Left lung (tissue), 10 donors: Measurements from ENCODE around the gene RNF166. TPM values are rescaled to one million over a fixed set of nuclear protein-coding genes. Genes with fewer than 3 reads are reported as not detected.

Experiments
- ATAC-seq: fragments of 200-7000 bp; cut with Tn5 transposase; one replicate; pipeline ENCODE4 v1.9.1; 2020; ENCODE audit warnings: moderate library complexity
- DNase-seq, 4 donors: peaks; one replicate each; pipeline ENCODE4 v3.0.0-alpha.2; 2013 to 2020
- H3K27ac ChIP-seq, 2 donors: fragments of 200-600 bp; sonication (generic) in 1 of 2; one replicate each; pipeline versions ENCODE4 v1.5.0 to v1.8.0; 2020 to 2021
- H3K27me3 ChIP-seq, 2 donors: fragments of 200-600 bp; sonication (generic) in 1 of 2; one replicate each; pipeline versions ENCODE4 v1.5.0 to v1.8.0; 2020 to 2021
- H3K36me3 ChIP-seq, 2 donors: fragments of 200-600 bp; sonication (generic) in 1 of 2; one replicate each; pipeline versions ENCODE4 v1.5.0 to v1.8.0; 2020 to 2021
- H3K4me1 ChIP-seq, 2 donors: fragments of 200-600 bp; one replicate each; pipeline ENCODE4 v1.8.0; 2021
- H3K4me3 ChIP-seq, 2 donors: fragments of 200-600 bp; sonication (generic) in 1 of 2; one replicate each; pipeline versions ENCODE4 v1.5.0 to v1.8.0; 2020 to 2021; ENCODE audit warnings: mild to moderate bottlenecking in 1 of 2
- H3K9me3 ChIP-seq, 2 donors: fragments of 200-600 bp; sonication (generic) in 1 of 2; one replicate each; pipeline versions ENCODE4 v1.5.0 to v1.8.0; 2020 to 2021
- CTCF ChIP-seq, 2 donors: fragments of 200-600 bp; sonication (generic) in 1 of 2; IDR thresholded peaks; one replicate each; pipeline versions ENCODE4 v1.5.0 to v1.8.0; 2021; ENCODE audit warnings: antibody characterized with exemption in 2 of 2
- intact Hi-C, 2 donors: fragments of 100-400 bp; cut with DNase I; formaldehyde crosslinking; loops; one replicate each; pipeline versions ENCODE4 v1.11.2 to v1.14.2; 2022
- polyA plus RNA-seq, 6 donors: library from polyadenylated mRNA; unstranded; fragments of 120-200 nt; gene quantifications; one replicate each; pipeline ENCODE4 v1.2.1, GENCODE V29; 2013; ENCODE audit not compliant: insufficient read length in 6 of 6
- total RNA-seq, 2 donors: library from RNA; stranded (reverse); fragmentation: NEBNext Ultra II Directional; extraction: Animal tissue kit (Norgen Biotek cat#: 25700); gene quantifications; one replicate each; pipeline ENCODE4 v1.2.1, GENCODE V29; 2021
- donor health status: DM: no; HTN: yes; CAD: no.
- donor health status: DM: no; HTN: no; CAD: no.

RNF166 gene
- total and polyA plus RNA-seq, 8 donors: 14.8 to 54.0 (median 16.7) TPM

- peaks cover 0 to 100% of the 10 kb centered on the region in 2 donors for H3K36me3 ChIP-seq
- no peak for ATAC-seq
- intact Hi-C loops: no loop called here
These were observed 13.7 kb upstream of the RNF166 start for GRCh38 chr16:88719933-88720296.

GRCh38 chr16:88719267-88719932, 13.2 kb upstream of the RNF166 start:
- Histone ChIP-seq H3K4me3 (no peak overlapping the region), H3K4me1 (no peaks in the 10 kb centered on the region), H3K27me3 (no peaks in the 10 kb centered on the region), H3K9me3 (no peaks in the 10 kb centered on the region), H3K36me3 (peaks cover 0 to 100% of the 10 kb centered on the region in 2 donors), H3K27ac (no peak overlapping the region)
- ATAC-seq: no peak
- no peak for TF ChIP-seq CTCF (IDR thresholded peaks at IDR 0.05)
- no peak for DNase-seq
- intact Hi-C loops: no loop called here

More at GRCh38 chr16:88719933-88720296, 13.7 kb upstream of the RNF166 start:
- no peak overlapping the region for H3K4me3 ChIP-seq
- H3K27ac ChIP-seq: no peak overlapping the region
- no peaks in the 10 kb centered on the region for H3K4me1 ChIP-seq
- H3K27me3 ChIP-seq: no peaks in the 10 kb centered on the region
- DNase-seq: no peak
- TF ChIP-seq CTCF (IDR thresholded peaks at IDR 0.05): no peak
- no peaks in the 10 kb centered on the region for H3K9me3 ChIP-seq

DNA sequence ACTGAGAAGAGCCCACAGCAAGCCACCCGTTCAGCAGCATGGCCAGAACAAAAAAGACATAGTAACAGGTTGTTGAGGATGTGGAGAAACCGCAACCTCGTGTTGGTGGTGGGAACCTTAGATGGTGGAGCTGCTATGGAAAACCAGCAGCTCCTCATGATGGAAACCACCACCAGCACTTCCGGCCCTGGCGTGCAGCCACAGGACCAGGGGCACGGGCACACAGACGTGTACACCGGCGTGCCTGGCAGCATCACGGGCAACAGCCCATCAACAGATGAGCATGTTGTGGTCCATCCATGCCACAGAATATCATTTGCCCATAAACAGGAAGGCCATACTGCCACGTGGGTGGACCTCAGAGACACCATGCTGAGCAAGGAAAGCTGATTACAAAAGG, 12.0 kb upstream of the RNF166 start:
- H3K27me3 ChIP-seq: no peaks in the 10 kb centered on the region
- H3K4me1 ChIP-seq: no peaks in the 10 kb centered on the region
- no peak overlapping the region for H3K27ac ChIP-seq
- peaks cover 0 to 100% of the 10 kb centered on the region in 2 donors for H3K36me3 ChIP-seq
- DNase-seq (no peak), ATAC-seq (no peak)
- H3K9me3 ChIP-seq: no peaks in the 10 kb centered on the region
- no peak overlapping the region for H3K4me3 ChIP-seq
- TF ChIP-seq CTCF (IDR thresholded peaks at IDR 0.05): no peak
- intact Hi-C loops: no loop called here

- no peak for ATAC-seq
- no peak for TF ChIP-seq CTCF (IDR thresholded peaks at IDR 0.05)
- Histone ChIP-seq H3K4me3 (no peak overlapping the region), H3K27me3 (no peaks in the 10 kb centered on the region), H3K4me1 (no peaks in the 10 kb centered on the region), H3K9me3 (no peaks in the 10 kb centered on the region), H3K36me3 (peaks cover 0 to 85% of the 10 kb centered on the region in 2 donors), H3K27ac (no peak overlapping the region)
- no peak for DNase-seq
- intact Hi-C loops: no loop called here
These were observed 10.4 kb upstream of the RNF166 start for GRCh38 chr16:88716601-88717001.

DNA sequence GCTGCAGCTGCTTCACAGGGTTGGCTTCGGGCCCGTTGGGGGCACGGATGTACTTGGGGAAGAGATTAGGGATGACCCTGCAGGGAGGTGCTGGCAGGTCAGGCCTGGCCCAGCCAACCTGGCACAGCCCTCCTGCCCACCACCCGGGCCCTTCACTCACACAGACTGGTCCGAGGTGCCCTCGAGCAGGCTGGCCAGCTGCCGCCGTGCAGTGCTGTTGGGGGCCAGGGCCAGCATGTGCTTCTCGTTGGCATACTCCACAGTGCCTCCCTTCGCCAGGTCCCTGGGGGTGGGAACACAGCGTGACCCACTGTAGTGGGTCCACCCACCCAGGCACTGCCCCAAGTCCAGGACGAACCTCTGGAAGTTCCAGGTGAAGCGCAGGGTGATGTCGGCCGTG, 10.0 kb upstream of the RNF166 start:
- ATAC-seq (no peak), DNase-seq (no peak)
- peaks cover 0 to 81% of the 10 kb centered on the region in 2 donors for H3K36me3 ChIP-seq

More for the DNA sequence above, 10.0 kb upstream of the RNF166 start:
- intact Hi-C loops: no loop called here
- no peak overlapping the region for H3K4me3 ChIP-seq
- H3K9me3 ChIP-seq: no peaks in the 10 kb centered on the region
- H3K27ac ChIP-seq: no peak overlapping the region
- TF ChIP-seq CTCF (IDR thresholded peaks at IDR 0.05): no peak
- no peaks in the 10 kb centered on the region for H3K27me3 ChIP-seq
- H3K4me1 ChIP-seq: no peaks in the 10 kb centered on the region
